Ramos (cell line): ENCODE data around the gene LAPTM5.

Experiments used
- in situ Hi-C: fragments of 300-500 bp; cut with MboI; formaldehyde crosslinking; loops from one replicate; pipeline ENCODE4 v1.14.3; 2022; ENCODE audit warnings: low sequenced_read_pairs; ENCODE audit not compliant: unreplicated experiment

LAPTM5 gene

DNA sequence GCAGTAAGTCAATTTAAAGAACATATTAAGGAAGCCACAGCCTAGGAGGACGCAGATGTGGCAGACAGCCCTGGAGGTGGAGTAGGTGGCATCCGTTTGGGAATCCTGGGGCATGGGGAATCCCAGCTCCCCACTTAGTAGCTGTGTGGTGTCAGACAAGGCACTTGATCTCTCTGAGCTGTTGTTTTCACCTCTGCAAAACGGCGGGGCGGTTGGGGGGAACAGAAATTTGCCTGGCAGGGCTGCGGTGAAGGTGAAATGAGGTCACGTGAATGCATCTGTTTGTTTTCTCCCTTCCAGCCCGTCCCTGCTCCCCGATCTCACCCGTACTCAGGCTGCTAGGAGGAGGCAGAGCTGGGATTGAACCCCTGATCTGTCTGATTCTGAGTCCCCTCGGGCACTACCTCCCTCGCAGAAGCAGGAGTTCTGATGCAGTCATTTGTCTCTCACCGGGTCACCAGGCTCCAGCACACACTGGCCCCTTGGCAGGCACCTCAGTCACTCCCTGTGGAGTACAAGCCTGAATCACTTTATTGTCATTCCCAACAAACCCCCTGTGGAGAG lies 2.2 kb upstream of the LAPTM5 start:
- in situ Hi-C loops: loop anchor here (5.0 kb wide), 1 partner anchor 32 kb away; no protein-coding TSS in a partner anchor

DNA sequence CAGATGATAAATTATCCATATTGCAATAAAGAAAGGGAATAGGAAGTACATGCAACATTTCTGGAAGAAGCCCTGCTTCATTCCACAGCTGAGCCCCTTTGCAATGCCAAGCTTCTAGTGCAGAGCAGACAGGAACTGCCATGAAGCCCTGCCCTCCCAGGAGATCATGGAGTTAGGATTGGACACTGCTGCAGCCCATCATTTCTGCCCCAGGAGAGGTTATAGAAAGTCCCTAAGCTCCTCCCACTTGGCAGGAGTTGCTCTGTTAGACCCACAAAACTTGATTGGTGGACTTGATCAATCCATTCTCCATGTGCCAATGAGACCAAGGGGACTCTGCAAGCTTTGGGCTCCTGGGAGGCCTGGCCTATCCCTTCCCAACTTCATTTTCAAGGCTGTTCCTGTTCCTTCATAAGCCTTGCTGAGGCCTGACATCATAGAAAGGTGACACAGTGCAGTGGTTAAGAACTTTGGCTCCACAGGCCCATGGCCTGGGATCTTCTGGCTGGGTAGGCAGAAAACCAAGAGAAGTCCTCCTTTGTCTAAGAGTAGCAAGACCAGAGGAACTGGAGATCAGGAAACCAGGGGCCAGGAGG lies 1.3 kb upstream of the LAPTM5 start:
- in situ Hi-C loops: no loop called here

DNA sequence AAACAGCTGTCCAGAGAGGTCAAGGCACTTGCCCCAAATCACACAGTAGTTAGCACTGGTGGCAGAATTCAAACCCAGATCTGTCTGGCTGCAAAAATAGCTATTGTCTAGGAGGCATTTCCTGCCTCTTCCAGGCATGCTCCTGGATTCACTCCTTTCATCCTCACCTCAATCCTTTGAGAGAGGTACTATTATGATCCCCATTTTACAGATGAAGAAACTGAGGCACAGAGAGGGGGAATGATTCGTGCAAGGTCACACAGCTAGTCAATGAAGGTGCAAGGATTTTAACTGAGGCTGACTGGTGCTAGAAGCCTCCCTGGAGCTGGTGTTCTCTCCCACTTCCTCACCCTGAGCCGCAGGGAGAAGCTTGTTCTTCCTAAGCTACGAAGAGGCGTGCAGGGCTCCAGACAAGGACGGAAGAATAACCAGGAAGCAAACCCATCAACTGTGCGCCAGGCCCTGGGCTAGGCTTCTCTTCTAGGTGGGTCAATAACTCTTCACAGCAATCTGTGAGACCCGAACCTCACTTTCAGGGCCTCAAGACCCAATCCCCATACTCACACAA lies 631 bp upstream of the LAPTM5 start:
- in situ Hi-C loops: no loop called here

DNA sequence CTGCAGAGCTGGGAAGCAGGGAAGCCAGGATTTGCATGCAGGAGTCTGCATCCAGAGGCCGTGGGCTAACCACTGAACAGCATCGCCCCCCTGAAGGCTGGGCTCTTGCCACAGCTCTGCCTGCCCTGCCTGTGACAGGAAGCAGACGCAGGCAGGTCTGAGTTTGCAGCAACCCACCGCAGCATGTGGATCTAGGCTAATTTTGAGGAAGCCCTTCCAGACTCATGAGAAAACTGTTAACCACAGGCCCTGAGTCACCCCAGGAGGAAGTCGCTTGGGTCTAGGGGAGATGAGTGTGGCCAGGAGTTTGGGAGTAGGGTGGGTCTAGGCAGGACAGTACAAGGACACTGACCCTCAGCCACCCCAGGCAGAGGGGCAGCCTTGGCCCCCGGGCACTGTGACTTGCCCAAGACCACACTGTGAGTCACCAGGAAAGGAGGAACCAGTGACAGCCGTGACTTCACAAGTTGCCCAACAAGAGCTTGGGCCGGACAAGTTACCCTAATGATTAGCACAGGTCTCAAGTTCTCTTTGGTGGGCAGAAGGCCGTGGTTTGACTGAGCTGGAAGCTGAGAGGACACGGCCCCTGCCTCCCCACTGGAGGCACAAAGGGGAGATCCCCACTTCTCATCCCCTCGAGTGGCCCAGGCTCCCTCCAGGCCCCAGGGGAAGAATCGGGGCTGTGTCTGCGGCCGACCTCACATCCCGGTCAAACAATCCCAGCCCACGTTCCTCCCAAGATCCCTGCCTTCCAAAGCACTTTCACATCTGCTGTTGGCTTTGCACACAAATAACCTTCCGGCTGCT lies 826 bp downstream of the LAPTM5 start:
- in situ Hi-C loops: no loop called here

DNA sequence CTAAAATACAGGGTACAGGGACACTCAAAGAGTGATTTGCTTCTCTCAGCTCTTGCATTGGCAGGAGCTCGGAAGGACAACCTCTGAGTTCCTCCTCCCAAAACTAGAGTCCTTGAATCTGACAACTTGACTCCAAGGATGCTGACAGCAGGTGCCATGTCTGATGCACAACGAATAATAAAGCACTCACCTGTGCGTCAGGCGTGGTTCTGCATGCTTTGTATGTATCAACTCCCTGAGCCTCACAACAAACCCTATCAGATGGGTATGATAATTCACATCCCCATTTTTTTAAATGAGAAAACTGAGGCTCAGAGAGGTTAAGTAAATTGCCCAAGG lies 1.4 kb downstream of the LAPTM5 start:
- in situ Hi-C loops: no loop called here

DNA sequence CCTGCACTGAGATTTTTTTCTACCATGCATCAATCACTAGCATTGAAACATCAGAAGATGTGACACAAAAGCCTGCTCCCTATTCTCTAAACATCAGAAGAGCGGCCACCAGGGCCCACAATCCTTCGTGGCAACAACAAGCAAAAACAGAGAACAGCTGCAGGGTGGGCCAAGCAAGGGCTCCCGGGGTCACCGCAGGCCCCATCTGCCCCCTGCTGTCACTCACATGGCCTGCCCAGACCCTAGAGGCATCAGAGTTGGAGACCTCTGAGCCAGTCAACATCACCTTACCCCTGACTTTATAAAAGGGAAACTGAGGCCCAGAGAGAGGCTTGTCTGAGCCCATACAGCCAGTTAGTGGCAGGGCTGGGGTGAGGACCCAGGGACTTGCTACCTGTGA lies 1.8 kb downstream of the LAPTM5 start:
- in situ Hi-C loops: no loop called here

DNA sequence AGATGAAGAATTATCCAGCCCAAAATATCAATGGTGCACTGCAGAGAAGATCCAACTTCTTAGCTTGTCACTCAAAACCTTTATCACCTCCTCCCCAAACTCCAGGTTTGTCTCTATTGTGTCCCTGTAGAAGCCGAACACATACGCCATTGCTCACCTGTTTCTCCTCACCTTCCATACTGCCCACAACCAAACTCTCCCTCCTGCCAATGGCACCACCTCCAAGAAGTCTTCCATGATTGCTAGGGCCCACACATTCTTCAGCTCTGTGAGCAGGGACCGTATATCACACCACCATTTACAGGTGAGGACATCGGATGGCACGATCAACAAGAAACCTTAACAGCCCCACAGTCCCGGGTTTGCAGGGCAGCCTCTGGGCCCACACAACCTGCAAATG lies 2.2 kb downstream of the LAPTM5 start:
- in situ Hi-C loops: no loop called here

DNA sequence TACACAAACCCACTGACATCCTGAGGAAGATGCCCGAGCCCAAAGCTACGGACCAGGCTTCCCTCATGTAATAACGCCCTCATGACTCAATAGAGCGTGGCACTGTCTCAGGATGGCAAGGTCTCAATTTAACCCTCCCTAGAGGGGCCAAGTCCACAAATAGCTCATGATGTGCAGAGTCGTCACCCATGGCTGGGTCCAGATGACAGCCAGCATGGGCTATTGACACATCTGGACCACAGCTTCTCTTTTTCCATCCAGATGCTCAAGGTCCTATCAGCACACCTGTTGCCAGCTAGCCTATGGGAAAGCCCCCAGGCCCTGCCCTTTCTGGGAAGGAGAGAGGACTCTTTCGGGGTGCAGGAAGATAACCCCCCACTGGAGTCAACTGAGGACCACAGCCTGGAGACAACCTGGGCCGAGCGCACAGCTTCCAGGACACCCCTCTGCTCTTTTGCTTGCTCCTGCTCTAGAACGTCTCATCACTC lies 2.8 kb downstream of the LAPTM5 start:
- in situ Hi-C loops: no loop called here

DNA sequence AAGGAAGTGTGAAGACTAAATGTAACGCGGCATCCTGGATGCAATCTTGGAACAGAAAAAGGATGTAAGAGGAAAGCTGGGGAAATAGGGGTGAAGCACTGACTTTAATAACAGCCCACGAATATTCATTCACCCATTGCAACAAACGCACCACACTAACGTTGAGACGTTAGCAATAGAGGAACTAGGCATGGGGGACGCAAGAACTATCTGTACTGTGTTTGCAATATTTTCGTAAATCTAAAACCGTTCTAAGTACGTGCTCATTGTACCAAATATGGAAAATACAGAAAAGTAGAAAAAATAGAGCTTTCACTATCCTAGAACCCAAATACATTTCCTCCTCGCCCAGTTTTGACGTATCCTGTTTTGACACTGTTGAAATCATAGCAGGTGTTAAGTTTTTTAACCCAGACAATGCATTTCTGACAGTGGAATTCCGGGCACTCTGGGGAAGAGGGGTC lies 3.9 kb downstream of the LAPTM5 start:
- in situ Hi-C loops: no loop called here

DNA sequence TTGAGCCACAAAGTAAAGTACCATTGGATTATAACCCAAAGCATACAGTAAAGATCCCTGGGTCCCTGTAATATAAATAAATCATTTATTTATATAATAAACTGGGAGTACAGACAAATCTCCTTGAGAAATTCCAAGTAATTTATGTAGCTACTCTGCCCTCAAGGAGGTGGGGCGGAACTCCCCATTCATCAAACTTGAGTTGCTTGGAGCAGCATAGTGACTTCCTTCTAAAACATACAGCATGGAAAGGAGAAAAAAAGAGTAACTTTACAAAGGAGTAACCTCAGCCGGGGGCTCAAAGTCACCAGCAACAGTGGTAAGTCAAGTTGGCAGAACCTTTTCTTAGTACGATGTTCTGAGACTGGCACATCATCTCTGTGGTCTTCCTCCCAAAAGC lies 4.5 kb downstream of the LAPTM5 start:
- in situ Hi-C loops: no loop called here

DNA sequence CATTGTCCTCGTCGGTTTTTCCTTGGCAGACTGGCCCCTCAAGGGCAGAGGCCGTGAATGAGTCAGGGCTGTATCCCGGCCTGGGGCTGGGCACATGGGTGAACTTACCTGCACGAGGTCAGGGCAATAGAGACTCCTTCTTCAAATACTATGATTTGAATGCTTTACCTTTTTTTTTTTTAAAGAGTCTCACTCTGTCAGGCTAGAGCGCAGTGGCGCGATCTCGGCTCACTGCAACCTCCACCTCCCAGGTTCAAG lies 5.0 kb downstream of the LAPTM5 start:
- in situ Hi-C loops: no loop called here

DNA sequence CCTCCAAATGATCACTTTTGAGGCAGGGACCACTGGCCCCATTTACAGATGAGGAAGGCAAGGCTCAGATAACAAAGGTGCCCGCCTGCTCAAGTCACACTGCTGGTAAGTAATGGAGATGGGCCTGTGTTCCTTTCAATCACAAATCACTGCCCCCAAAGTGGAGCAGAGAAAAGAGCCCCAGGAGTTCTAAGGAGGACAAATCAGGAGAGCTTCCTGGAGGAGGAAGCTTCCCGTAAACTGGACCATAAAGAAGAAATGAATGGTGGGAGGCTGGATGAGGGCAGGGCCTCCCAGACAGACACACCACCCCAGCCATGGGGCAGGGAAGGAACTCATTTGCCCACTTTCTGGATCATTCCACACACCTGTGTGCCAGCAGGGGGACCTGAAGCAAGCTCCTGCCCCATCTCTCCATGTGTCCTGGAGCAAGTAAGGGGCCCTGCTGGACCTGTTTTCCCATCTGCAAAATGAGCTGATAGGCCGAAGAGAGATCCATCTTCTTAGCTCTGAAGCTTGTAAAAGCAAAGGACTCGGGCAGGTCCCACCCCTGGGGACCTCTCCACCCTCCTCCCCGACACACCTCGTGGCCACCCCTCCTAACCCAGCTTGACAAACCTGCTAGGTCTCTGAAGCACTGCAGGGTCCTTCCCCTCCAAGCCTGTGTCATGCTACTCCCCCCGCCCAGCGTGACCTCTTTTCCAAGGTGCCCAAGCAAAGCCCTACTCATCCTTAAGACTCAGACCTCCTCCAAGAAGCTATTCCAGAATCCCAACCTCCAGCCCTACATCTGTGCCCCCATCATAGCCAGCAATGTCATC lies 5.5 kb downstream of the LAPTM5 start:
- in situ Hi-C loops: no loop called here

DNA sequence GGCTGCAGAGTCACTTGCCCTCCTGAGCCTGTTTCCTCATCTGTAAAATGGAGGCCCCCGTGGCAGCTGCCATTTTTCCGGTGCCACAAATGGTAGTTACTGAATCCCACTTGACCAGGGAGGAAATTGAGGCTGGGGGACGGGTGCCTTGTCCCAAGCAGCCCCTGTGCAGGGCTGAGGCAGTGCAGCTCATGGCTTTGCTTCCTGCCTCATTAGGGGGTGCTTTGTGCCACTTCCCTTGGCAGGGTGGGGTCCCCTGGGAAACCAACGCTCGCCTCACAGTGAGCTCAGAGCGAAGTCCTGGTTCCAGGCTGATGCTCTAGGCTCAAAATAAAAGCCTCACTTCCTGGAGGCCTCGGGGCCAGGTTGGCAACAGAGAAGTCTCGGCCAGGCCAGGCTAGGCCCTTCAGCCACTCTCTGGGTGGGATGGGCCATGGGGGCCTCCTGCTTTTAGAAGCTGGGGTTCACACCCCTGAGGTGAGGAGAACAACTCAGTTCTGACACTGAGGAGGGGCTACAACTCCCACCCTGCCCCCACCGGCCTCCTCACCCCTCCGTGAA lies 6.8 kb downstream of the LAPTM5 start:
- in situ Hi-C loops: no loop called here

DNA sequence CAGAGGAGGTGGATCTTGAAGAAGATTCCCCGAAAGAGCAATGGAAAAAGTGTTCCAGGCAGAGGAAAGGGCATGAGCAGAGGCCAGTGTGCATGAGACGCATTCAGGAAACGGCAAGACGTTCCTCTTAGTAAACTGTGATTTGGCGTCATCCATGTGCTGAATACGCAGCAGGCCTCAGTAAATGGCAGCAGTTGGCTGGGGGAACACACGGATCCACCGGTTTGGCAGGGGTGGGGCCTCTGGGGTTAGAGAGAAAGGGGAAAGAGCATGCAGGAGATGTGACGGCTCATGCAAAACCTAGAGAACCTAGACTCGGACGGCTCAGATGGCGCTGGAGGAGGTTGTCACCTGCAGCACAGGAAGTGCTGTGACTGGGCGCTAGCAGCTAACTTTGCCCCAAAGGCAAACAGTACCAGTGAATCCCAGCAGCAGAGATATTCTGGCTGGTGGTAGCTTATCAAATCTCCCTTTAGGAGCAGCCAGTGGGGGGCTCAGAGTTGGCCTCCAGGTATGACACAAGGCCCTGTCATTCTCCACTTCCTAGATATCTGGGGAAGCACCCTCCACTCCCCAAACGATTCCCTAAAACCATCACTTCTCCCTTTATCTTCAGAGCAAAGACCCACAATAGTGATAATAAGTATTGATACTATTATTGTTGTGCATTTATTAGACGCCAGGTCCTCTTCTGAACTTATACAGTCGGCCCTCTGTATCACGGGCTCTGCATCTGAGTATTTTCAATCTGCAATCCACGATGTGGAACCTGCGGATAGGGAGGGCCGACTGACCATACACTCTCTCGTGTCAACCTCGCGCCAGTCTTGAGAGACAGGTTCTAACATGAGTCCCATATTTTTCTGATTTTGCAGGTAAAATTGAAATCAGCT lies 7.6 kb downstream of the LAPTM5 start:
- in situ Hi-C loops: no loop called here

DNA sequence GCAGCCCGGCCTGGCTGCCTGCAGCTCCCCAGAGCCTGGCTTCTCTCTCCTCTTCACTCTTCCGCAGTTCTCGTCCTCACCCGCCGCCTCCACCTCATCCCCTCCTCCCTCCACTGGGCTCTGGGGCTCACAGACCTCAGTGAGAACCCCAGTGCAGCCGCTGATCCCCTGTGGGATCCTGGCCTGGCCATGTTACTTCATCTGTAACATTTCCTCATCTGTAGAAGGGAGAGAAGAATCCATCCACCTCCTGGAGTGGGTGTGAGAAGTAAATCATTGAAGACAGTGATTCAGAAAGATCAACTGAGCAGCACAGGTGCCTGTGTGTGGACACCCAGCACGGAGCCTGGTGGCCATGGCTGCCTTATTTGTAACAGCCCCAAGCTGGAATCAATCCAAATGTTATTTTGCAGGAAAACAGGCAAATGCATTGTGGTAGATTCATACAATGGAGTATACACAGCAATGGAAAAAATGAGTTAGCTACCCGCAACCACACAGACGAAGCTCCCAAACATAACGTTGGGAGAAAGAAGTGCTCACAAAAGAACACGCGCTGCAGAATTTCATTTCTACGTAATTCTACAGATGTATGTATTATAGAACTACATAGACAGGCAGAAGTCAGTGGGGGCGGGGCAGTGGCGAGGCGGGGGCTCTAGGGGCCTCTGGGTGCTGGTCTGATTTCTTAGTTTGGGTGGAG lies 8.7 kb downstream of the LAPTM5 start:
- in situ Hi-C loops: no loop called here

DNA sequence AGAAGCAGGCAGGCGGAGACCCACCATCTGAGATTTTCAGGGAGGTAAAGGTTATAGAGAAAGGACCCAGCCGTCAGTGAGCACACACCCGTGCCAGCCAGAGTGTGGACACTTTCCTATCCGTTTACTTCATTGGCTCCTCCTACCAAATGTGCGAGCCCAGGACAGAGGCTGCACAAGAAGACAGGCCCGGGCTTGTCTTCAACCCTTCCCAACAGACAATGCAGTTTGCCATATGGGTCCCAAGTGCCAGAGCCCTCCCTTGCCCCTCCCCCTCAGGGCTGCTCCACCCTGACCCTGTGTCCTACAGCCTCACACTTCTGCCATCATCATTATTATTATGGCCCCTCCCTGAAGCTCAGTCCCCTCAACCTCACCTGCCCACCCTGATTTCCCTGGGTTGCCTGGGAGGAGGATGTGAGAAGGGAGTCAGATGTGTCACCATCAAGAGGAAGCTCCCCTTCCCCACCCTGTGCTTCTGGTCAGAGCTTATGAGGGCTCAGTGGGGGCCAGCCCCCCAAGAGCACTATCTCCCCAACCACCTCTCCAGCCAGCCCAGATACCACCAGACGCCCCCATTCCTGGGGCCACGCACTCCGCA lies 9.4 kb downstream of the LAPTM5 start:
- in situ Hi-C loops: no loop called here

DNA sequence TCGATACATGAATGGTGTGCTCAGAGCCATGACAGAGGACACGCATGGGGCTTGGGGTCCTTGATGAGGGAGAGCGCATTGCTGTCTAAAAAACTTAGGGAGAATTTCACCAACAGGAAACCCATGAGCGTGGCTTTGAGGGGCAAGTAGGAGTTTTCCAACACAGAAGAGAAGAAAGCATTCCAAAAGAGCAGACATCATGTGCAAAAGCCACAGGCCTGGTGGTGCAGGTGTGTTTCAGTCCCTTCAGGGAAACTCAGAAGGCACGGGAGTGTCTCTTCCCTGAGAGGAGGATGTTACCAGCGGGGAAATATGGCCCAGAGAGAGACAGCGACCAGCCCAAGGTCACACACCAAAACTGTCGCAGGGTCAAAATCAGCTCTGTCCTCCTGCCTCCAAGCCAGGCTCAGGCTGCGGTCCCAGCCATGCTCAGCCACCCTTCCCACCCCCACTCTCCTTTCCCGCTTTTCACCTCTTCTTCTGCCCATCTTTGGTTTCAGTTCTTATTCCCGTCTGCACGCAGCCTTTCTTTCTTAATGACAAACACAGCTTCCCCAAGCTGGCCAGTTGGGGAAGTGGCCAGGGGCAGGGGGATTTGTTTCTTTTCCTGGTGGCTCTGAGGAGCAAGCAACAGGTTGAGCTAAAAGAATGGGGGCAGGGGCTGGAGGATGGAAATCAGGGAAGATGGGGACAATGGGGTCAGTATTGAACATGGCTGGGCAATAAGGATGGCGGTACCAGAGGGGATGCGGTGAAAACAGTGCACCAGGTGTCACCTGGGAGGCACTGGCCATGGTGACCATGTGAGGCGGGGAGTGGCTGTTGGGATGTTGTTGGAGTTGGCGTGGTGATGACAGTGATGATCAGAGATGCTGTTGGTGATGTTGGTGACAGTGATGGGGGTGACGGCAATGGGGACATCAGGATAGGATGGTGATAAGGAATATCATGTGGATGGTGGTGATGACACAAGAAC lies 10.3 kb downstream of the LAPTM5 start:
- in situ Hi-C loops: no loop called here
